Stimulated activated CD8-positive, alpha-beta memory T cell treated with anti-CD3 and anti-CD28 coated beads, Interleukin-15, amount 100 ng/mL, for 24 hours (primary cell): ENCODE measurements around the gene CHTF18.

ENCODE experiments used
- DNase-seq: peaks from one replicate; pipeline ENCODE4 v3.0.0-alpha.2; 2020; ENCODE audit warnings: low read depth

The CHTF18 gene

GRCh38 chr16:794091-794822 lies 5.8 kb downstream of the CHTF18 start:
- no peak for DNase-seq

DNA sequence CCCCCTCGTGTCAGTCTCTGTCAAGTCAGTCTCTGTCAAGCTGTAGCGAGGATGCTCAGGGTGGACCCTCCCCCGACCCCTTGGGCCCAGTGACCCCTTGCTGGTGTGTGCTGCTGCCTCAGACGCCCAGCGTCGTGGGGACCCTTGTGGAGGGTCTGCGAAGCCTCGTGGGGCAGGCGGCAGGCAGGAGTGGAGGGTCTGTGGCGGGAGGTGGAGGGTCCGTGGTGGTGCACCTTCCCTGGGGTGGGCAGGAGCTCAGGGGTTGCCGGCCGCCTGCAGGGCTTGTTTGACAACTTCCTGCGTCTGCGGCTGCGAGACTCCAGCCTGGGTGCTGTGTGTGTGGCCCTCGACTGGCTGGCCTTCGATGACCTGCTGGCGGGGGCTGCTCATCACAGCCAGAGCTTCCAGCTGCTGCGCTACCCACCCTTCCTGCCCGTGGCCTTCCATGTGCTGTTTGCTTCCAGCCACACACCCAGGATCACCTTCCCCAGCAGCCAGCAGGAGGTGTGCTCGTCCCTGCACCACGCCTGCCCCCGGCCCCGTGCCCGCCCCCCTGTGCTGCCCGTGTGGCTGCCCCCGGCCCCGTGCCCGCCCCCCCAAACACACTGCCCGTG lies 6.5 kb downstream of the CHTF18 start:
- no peak for DNase-seq

GRCh38 chr16:795580-796229 lies 7.3 kb downstream of the CHTF18 start:
- no peak for DNase-seq

DNA sequence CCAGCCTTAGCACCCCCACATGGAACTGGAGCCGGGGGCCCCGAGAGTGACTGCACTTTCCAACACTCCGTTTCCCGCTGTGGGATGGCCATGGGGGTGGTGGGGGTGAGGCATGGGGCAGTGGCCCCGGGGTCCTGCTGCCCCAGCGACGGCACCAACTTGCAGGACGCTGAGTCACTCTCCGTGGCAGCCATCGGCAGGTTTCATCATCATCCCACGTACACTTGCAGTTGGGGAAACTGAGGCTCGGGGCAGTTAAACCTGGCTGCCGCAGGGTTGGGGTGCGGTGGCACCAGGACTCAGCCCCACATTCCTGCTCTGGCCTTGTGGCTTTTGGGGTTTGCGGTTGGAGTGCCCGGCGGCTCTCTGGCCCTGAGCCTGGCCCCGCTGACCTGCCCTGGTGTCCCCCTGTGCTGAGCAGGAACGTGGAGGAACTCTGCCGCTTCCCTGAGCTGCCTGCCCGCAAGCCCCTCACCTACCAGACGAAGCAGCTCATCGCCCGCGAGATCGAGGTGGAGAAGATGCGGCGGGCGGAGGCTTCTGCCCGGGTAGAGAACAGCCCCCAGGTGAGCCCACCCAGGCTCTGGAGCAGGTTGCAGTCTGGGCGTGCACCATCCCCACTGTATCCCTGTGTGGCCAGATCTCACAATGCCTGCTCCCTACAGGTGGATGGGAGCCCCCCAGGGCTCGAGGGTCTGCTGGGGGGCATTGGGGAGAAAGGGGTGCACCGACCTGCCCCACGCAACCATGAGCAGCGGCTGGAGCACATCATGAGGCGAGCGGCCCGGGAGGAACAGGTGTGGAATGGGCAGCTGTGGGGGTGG lies 8.1 kb downstream of the CHTF18 start:
- DNase-seq = no peak

- no peak for DNase-seq
Observed at GRCh38 chr16:797120-797420, 8.7 kb downstream of the CHTF18 start.

- DNase-seq = no peak
Observed at GRCh38 chr16:797686-798085, 9.3 kb downstream of the CHTF18 start.

DNA sequence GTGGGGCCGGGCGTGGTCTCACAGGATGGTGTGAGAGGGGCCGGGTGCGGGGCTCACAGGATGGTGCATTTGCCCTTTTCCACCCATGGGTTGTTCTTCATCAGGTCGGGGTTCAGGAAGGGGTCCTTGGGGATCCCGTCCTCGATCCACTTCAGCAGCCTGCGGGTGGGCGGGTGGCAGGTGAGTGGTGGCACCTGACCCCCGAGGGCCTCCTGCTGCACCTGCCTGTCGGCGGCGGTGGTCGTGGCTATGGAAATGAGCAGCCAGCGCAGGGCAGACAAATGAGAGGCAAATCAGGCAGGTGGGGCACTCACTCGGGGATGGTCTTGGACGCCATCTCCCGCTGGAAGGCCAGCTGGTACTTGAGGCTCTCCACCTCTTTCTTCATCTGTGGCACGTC lies 10.2 kb downstream of the CHTF18 start:
- DNase-seq = no peak

DNA sequence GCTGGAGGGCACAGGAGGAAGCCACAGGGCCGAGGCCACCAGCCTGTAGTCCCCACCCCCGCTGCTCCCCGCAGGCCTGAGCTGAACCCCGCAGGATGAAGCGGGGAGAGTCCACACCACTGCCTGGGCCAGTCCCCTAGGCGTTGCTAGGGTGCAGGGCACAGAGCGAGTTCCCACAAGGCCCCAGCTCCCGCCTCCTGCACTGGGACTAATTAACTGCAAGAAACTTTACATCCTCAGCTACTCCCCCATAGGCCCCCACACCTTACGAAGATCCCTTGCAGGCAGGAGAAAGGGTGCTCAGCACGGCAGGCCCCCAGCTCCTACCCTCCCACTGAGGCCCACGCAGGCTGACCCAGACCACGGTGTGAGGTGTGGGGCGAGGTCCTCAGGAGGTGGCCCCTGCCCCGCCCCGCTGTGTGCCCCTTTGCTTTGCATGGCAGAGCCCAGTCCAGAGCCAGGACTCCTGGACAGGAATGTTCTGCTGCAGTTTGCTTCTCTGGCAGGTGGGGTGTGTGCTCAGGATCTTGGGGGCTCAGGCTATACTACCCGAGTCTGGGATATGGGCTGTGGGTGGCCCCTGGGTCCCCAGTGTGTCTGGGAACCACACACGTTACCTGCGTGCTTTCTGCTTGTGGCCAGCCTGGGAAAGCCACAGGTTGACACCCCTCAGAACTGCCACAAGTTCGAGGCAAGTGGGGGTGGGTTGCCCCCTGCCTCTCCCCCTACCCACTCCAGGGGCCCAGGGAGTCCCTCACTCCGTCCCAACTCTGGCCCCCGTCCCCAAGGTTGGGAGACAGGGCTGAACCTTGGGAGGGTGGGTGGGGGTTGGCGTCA lies 10.9 kb downstream of the CHTF18 start:
- DNase-seq = no peak

GRCh38 chr16:799948-800833 lies 11.8 kb downstream of the CHTF18 start, which contains the start of gene GNG13:
Gene GNG13 (minus strand): TSS chr16:800734. CDS start chr16:799077, 1,657 bp downstream.
- no peak for DNase-seq

DNA sequence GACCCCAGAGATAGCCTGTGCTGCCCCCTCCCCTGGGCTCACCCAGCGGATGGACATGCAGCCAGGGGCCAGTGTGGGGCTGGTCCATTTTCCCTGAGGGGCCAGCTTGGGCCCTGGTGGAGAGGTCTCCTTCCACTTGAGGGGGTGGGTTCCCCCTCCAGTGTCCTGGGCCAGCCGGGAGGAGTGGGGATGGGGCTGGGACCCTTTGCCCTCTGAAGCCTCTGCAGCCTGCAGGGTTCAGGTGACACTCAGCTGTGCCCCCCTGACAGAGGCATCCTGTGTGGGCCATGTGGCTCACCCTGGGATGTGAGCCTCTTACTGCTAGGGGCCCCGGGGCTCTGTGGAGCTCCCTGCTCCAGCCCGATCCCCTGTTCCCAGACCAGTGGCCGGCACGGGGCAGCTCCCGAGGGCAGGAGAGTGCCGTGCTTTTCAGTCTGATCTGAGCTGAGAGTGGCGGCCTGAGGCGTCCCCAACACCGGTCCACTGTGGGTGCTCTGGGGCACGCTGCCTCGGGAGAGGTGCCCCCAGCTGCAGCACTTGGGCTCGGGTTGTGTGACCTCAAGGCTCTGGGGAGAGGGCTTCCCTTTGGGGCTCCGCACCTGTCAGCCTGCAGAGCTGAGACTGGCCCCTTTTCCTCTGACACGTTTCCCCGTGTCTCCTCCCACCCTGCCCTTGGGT lies 12.6 kb downstream of the CHTF18 start:
- no peak for DNase-seq

DNA sequence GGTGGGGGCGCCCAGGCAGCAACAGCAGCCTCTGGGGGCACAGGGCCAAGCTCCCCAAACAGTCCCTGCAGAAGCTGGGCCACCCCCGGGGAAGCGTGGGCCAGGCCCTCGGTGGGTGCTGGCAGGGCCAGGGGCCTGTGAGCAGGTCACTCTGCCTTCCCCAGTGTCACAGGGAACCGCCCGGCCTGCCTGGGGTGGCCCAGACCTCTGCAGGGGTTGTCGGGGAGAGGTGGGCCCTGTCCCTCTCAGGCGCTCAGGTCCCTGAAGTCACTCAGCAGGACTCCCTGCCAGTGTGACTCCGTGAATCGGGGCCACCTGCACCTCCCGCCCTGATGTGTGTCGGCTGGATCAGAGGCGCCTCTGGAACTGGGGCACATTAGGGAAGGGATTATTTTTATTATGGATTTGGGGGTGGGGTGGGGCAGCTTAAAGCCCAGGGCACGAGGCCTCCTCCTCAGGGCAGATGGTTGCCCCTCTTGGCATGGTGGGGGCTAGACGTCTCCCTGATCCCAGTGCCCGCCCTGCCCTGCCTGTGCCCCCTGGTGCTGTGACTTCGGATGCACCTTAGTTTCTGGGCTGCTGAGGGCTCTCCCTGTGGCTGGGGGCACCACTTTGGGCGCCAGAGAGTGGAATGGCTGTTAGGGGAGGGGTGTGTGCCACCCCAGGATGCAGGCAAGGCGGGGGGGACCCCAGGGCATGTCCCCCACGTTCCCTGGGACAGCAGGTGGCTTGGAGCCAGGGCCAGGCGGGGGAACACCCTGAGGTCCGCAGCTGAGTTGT lies 13.4 kb downstream of the CHTF18 start:
- no peak for DNase-seq

DNA sequence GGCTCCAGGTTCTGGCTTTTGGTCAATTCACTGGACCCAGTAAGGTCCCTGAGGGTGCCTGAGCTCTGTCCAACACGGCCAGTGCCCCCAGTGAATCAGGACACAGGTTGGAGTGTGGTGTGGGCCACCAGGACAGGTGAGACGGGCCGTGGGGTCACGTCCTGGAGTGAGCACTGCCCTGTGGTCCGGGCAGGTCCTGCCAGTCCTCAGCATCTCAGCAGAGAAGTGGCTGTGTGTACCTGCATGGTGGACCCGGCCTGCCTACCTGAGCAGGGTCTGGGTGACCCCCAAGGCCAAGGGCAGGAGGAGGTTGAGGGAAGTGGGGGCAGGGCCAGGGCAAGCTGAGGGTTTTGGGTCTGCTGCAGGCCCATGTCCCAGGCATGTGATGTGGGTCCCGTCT lies 14.0 kb downstream of the CHTF18 start:
- DNase-seq = no peak

DNA sequence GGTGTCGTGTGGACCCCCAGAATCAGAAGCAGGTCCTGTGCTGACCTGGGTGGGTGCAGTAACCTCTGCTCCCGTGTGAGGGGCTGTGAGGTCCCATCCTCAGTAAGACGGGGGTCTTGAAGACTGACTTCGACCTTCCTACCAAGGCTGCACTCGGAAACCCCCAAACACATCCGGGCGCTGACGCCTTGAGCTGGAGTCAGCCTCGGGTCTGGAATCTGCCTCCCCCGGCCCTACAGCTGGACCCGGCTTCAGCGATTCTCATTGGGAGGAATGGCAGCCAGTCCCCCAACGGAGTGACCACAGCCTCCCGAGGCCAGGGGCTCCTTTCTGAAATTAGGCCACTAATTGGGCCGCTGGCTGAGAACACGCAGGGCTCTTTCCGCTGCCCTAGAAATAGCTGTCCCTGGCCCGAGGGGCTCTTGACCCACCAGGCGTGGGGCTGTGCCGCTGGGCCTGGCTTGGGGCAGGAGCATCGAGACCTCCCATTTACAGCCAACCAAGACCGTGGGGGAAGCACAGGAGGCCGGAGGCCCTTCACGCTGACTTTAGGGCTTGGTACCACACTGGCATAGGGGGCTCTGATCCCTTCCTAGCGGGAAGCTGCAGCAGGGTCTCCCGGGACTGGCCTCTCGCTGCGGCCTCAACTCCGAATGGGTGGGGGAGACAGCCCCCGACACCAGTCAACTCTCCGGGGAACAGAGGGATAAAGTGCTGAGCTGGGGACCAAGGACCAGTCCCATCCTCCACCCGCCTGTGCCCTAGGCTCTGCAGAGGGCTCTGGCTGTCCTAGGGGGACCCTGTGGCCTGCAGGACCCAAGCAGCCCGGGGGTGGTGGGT lies 14.7 kb downstream of the CHTF18 start:
- DNase-seq = no peak

DNA sequence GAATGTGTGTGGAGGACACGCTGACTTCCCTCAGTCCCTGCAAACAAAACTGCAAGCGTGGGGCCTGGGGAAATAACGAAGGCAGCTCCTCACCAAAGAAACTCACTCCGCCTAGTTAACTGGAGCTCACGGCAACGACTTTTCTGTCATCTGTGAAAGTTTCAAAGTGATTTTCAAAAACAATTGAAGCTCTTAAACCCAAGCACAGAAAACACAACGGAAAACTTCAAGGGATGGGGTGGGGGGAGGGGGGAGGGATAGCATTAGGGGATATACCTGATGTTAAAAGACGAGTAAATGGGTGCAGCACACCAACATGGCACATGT lies 15.3 kb downstream of the CHTF18 start:
- no peak for DNase-seq

DNA sequence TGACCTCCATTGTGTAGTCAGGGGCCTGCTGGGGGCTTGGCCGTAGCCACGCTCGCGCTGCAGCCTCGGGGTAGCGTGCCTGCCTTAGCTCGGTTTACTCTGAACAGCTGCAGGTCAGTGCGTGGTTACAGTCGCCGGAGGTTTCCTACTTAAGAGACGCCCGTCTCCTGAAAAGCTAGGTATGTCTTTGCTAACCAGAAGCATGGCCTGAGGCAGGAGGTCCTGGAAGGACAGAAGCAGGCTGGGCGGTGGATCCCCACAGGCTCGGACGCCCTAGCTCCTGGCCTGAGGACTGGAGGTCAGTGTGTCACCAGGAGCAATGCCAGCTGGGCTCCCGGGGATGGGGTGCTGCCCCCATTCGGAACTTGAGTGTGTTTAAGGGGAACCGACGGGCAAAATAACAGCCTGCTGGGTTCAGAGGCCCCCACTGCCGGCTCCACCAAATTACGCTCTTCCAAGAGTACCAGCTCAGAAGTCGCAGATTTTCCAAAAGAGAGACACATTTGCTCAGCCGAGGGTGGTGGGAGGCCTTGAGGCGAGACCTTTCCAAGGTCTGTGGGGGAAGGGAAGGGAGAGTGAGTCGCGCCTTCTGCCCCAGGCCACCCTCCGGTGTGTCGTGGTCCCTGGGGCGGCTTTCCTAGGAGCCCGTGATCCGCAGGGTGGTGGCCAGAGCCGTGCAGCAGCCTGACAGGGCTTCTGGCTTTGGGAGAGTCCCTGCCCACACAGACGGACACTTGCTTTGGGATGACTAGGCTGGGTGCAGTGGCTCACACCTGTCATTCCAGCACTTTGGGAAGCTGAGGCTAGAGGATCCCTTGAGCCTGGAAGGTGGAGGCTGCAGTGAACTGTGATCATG lies 16.0 kb downstream of the CHTF18 start:
- DNase-seq = no peak

GRCh38 chr16:805474-805873 lies 17.1 kb downstream of the CHTF18 start:
- no peak for DNase-seq

GRCh38 chr16:807347-808084 lies 19.1 kb downstream of the CHTF18 start:
- DNase-seq = peak; percentile 68
